Measurements from ENCODE around the gene DISC1. TPM values are rescaled to one million over a fixed set of nuclear protein-coding genes. Genes with fewer than 3 reads are reported as not detected.

DISC1 gene
- total RNA-seq, 6 experiments from 2014 or later, result 1.8 to 3.3 (median 2.4) TPM

DNA sequence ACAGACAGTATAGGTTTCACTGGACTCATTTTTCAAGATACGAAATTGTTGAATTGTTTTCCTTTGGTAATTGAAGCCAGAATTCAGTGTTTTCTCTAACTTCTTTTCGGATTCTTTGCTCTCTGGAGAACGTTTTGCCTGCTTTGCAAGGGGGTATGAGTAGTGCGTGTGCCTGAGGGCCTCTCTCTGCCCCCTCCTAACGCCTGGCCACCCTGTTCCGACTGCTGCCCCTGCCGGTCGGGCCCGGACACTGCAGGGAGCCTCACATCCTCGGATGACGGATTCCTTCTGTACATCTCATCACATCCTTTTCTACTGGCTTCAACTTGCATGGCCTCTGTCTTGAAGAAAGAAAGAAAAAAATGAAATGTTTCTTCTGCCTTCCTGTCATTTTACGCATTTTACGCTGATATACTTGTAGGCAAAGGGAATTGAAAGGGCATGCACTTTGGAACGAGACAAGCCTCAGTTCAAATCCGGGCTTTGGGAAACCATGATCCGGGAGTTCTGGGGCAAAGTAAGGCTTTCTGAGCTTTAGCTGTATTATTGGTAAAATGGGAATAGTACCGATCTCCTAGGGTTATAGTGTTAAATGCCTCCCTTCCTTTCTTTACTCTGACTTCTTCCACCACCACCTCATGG is 65.1 kb downstream of the DISC1 start:
- Histone ChIP-seq H3K27ac (no peak overlapping the region), H3K4me1 (no peaks in the 10 kb centered on the region), H3K36me3 (no peaks in the 10 kb centered on the region), H3K4me3 (no peak overlapping the region), H3K9me3 (no peaks in the 10 kb centered on the region), H3K27me3 (no peaks in the 10 kb centered on the region)
- ATAC-seq, result peak; percentile 44 to 54 (median 48)
- intact Hi-C loops (cut with DNase I), result no loop called here
- 44% methylated on average over 17 of the region's 17 CpGs for WGBS (ENCODE audit: insufficient coverage, low coverage, low lambda C conversion rate, missing lambda C conversion rate)
- TF ChIP-seq, protein P1, sequence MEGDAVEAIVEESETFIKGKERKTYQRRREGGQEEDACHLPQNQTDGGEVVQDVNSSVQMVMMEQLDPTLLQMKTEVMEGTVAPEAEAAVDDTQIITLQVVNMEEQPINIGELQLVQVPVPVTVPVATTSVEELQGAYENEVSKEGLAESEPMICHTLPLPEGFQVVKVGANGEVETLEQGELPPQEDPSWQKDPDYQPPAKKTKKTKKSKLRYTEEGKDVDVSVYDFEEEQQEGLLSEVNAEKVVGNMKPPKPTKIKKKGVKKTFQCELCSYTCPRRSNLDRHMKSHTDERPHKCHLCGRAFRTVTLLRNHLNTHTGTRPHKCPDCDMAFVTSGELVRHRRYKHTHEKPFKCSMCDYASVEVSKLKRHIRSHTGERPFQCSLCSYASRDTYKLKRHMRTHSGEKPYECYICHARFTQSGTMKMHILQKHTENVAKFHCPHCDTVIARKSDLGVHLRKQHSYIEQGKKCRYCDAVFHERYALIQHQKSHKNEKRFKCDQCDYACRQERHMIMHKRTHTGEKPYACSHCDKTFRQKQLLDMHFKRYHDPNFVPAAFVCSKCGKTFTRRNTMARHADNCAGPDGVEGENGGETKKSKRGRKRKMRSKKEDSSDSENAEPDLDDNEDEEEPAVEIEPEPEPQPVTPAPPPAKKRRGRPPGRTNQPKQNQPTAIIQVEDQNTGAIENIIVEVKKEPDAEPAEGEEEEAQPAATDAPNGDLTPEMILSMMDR (IDR thresholded peaks at IDR 0.05), result peak; percentile 22 to 46 (median 43)
- TF ChIP-seq POLR2A (IDR thresholded peaks at IDR 0.05), result no peak
- DNase-seq, result no peak

DNA sequence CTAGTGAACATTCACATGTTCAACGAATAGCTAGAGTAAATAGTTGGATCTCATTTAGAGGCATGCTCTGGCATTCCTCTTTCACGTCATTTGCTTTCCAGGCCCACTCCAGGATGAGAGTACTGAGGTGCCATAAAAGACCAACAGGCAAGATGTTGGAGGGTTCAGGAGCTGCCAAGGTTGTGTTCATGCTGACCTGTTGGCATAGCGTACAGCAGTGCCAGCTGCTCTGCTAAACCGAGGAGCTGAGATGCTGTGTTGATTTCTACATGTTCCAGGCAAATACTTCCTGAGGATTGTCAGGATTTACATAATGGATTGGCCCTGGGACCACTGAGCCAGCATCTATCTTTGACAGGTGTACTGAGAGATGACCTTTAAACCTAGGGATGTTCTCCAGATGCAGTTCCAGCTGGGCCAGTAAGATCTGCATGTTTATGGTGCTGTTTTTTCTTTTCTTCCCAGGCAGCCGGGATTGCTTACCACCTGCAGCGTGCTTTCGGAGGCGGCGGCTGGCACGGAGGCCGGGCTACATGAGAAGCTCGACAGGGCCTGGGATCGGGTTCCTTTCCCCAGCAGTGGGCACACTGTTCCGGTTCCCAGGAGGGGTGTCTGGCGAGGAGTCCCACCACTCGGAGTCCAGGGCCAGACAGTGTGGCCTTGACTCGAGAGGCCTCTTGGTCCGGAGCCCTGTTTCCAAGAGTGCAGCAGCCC is 66.9 kb downstream of the DISC1 start:
- no peaks in the 10 kb centered on the region for H3K4me1 ChIP-seq
- WGBS (ENCODE audit: insufficient coverage, low coverage, low lambda C conversion rate, missing lambda C conversion rate), result no CpG with 5 or more reads among the region's 18 CpGs
- intact Hi-C loops (cut with DNase I), result no loop called here
- H3K9me3 ChIP-seq, result no peaks in the 10 kb centered on the region
- H3K36me3 ChIP-seq, result no peaks in the 10 kb centered on the region
- no peak for TF ChIP-seq POLR2A (IDR thresholded peaks at IDR 0.05)
- TF ChIP-seq, protein P1 (IDR thresholded peaks at IDR 0.05), result no peak
- no peak overlapping the region for H3K27ac ChIP-seq
- no peak overlapping the region for H3K4me3 ChIP-seq
- H3K27me3 ChIP-seq, result no peaks in the 10 kb centered on the region
- ATAC-seq (no peak), DNase-seq (no peak)

DNA sequence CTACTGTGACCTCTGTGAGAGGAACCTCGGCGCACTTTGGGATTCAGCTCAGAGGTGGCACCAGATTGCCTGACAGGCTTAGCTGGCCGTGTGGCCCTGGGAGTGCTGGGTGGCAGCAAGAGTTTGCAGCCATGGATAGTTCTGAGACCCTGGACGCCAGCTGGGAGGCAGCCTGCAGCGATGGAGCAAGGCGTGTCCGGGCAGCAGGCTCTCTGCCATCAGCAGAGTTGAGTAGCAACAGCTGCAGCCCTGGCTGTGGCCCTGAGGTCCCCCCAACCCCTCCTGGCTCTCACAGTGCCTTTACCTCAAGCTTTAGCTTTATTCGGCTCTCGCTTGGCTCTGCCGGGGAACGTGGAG is 67.5 kb downstream of the DISC1 start:
- H3K4me3 ChIP-seq, result no peak overlapping the region
- no peak for TF ChIP-seq POLR2A (IDR thresholded peaks at IDR 0.05)
- TF ChIP-seq, protein P1 (IDR thresholded peaks at IDR 0.05), result no peak
- H3K36me3 ChIP-seq, result no peaks in the 10 kb centered on the region
- no peak for ATAC-seq
- WGBS (ENCODE audit: insufficient coverage, low coverage, low lambda C conversion rate, missing lambda C conversion rate), result 100% methylated on average over 2 of the region's 11 CpGs
- H3K9me3 ChIP-seq, result no peaks in the 10 kb centered on the region
- intact Hi-C loops (cut with DNase I), result no loop called here
- H3K4me1 ChIP-seq, result no peaks in the 10 kb centered on the region
- H3K27me3 ChIP-seq, result no peaks in the 10 kb centered on the region
- DNase-seq, result no peak
- H3K27ac ChIP-seq, result no peak overlapping the region

DNA sequence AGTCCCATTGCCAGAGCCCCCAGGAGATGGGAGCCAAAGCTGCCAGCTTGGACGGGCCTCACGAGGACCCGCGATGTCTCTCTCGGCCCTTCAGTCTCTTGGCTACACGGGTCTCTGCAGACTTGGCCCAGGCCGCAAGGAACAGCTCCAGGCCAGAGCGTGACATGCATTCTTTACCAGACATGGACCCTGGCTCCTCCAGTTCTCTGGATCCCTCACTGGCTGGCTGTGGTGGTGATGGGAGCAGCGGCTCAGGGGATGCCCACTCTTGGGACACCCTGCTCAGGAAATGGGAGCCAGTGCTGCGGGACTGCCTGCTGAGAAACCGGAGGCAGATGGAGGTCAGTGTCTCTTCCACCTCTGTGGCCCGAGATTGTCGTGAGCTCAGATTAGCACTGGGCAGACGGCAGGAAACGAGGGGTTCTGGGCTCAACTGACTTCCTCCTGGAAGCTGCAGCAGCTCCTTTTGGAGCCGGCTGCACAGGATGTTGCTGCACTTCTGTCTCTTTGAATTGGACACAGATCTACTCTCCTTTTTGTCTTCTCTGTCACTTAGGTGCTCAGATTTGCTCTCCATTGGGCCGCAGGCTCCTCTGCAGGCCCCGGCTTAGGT is 68.0 kb downstream of the DISC1 start:
- Histone ChIP-seq H3K4me3 (no peak overlapping the region), H3K27ac (no peak overlapping the region), H3K9me3 (no peaks in the 10 kb centered on the region), H3K36me3 (no peaks in the 10 kb centered on the region), H3K27me3 (no peaks in the 10 kb centered on the region), H3K4me1 (no peaks in the 10 kb centered on the region)
- no peak for TF ChIP-seq POLR2A (IDR thresholded peaks at IDR 0.05)
- TF ChIP-seq, protein P1 (IDR thresholded peaks at IDR 0.05), result no peak
- DNase-seq (no peak), ATAC-seq (peak; percentile 46 to 54 (median 50))
- 47% methylated on average over 5 of the region's 18 CpGs for WGBS (ENCODE audit: insufficient coverage, low coverage, low lambda C conversion rate, missing lambda C conversion rate)
- intact Hi-C loops (cut with DNase I), result no loop called here
